ENCODE results near the gene BMPER. TPM values are rescaled to one million over a fixed set of nuclear protein-coding genes. Genes with fewer than 3 reads are reported as not detected.

The BMPER gene
- not detected in 2 replicates for total RNA-seq

DNA sequence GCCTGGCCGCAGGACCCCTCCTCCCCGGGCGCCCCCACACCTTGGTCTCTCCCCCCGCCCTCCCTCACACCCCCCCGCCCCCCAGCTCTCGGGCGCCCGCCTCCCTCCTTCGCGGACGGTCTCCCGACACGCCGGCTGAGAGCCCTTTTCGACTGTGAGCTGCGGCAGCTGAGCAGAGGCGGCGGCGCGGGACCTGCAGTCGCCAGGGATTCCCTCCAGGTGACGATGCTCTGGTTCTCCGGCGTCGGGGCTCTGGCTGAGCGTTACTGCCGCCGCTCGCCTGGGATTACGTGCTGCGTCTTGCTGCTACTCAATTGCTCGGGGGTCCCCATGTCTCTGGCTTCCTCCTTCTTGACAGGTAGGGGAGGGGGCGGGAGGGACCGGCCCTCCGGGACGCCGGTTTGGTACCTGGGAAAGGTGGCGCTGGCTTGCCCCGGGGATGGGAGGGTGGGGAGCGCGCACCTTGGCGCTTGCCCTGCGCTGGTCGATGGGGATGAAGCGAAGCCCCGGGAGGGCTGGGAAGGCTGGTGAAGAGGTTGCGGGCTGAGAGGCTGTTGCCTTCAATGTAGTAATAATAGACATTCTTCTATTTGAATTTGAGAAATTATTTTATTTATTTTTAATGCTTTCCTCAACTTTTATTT, at the start of gene BMPER:
BMPER (plus strand) TSS at position 151 of the 644 bp plus-strand sequence; CDS start at position 226, 75 bp downstream.

Data from mammary microvascular endothelial cell (primary cell).